ENCODE data around the gene NUP133. TPM values are rescaled to one million over a fixed set of nuclear protein-coding genes. Genes with fewer than 3 reads are reported as not detected.

NUP133 gene
- total RNA-seq, 1 experiment from 2014 or later, result 67.8 TPM

DNA sequence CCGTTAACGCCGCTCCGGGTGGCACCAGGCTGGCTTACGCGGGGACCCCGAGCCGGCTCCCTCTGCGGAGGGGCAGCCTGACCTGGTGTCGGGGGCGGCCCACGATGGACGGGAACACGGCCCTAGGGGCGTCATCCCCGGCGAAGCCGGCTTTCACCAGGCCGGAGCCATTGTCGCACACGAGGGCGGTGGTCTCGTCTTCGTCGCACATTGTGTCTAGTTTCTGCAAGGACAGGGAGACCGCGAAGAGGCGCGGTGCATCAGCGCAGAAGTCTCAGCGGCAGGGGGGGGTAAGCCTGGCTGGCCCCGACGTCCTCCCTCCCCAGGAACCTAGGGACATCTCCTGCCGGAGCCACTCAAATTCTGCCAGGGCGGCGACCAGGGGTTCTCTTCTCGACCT, 75.2 kb downstream of the NUP133 start (continued):
- no peak for TF ChIP-seq AR (CRISPR knock-in tag; IDR thresholded peaks at IDR 0.05)
- no peak for TF ChIP-seq AFF4 (CRISPR knock-in tag; IDR thresholded peaks at IDR 0.05; ENCODE audit: borderline replicate concordance)

DNA sequence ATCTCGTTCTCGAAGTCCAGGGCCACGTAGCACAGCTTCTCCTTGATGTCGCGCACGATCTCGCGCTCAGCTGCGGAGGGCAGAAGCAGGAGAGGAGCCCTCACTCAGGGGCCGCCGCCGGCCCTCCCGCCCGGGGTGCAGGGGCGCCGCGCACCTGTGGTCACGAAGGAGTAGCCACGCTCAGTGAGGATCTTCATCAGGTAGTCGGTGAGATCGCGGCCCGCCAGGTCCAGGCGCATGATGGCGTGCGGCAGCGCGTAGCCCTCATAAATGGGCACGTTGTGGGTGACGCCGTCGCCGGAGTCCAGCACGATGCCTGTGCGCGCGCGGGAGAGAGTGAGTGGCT, 76.1 kb downstream of the NUP133 start:
- no peak for TF ChIP-seq ATF2 (CRISPR knock-in tag; IDR thresholded peaks at IDR 0.05; ENCODE audit: borderline replicate concordance, low read depth)
- TF ChIP-seq, protein P1, sequence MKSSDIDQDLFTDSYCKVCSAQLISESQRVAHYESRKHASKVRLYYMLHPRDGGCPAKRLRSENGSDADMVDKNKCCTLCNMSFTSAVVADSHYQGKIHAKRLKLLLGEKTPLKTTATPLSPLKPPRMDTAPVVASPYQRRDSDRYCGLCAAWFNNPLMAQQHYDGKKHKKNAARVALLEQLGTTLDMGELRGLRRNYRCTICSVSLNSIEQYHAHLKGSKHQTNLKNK (CRISPR knock-in tag; IDR thresholded peaks at IDR 0.05), result no peak
- no peak for TF ChIP-seq ELF4 (CRISPR knock-in tag; IDR thresholded peaks at IDR 0.05; ENCODE audit: low read depth)
- 0 out of 2 replicates have a peak, but pooled peaks have one; percentile 26 for TF ChIP-seq MYBL2 (CRISPR knock-in tag; IDR thresholded peaks at IDR 0.05)
- TF ChIP-seq IRF2 (CRISPR knock-in tag; IDR thresholded peaks at IDR 0.05; ENCODE audit: borderline replicate concordance, low read depth), result no peak
- TF ChIP-seq CREB1 (CRISPR knock-in tag; IDR thresholded peaks at IDR 0.05), result 0 out of 2 replicates have a peak, but pooled peaks have one; percentile 35
- H3K9me3 Mint-ChIP-seq, result no peaks in the 10 kb centered on the region
- peaks cover 81% of the 10 kb centered on the region for H3K27me3 Mint-ChIP-seq (ENCODE audit: low read depth)
- no peak for DNase-seq (ENCODE audit: low spot score)
- no peak for ATAC-seq
- ChIA-PET POLR2A (interaction anchor here (2.3 kb wide), 1 partner anchor 24 kb away, joined by 6 read pairs; no protein-coding TSS in a partner anchor), CTCF (interaction anchor here (0.9 to 1.2 kb wide), 2 partner anchors 83 to 173 kb away, joined by 3 read pairs; no protein-coding TSS in a partner anchor)
- H3K4me1 Mint-ChIP-seq, result peaks cover 20% of the 10 kb centered on the region
- no peak overlapping the region for H3K27ac Mint-ChIP-seq
- peak overlapping the region; percentile 68 for H3K4me3 Mint-ChIP-seq
- H3K36me3 Mint-ChIP-seq, result no peaks in the 10 kb centered on the region

- H3K4me3 Mint-ChIP-seq, result peak overlapping the region; percentile 68
- H3K4me1 Mint-ChIP-seq, result peaks cover 20% of the 10 kb centered on the region
- no peak for DNase-seq (ENCODE audit: low spot score)
- ChIA-PET CTCF (interaction anchor here (0.6 to 2.4 kb wide), 7 partner anchors 10 to 272 kb away, joined by 3 to 10 read pairs (median 4); partner anchors contain the start of gene RAB4A), POLR2A (interaction anchor here (2.3 kb wide), 1 partner anchor 23 kb away, joined by 6 read pairs; no protein-coding TSS in a partner anchor)
- peaks cover 80% of the 10 kb centered on the region for H3K27me3 Mint-ChIP-seq (ENCODE audit: low read depth)
- no peaks in the 10 kb centered on the region for H3K9me3 Mint-ChIP-seq
- H3K36me3 Mint-ChIP-seq, result no peaks in the 10 kb centered on the region
- no peak for ATAC-seq
- TF ChIP-seq KAT7 (CRISPR knock-in tag; IDR thresholded peaks at IDR 0.05; ENCODE audit: borderline replicate concordance) (no peak), ETV6 (CRISPR knock-in tag; IDR thresholded peaks at IDR 0.05) (no peak), ZBTB21 (CRISPR knock-in tag; IDR thresholded peaks at IDR 0.05; ENCODE audit: borderline replicate concordance) (no peak), OVOL2 (CRISPR knock-in tag; IDR thresholded peaks at IDR 0.05; ENCODE audit: borderline replicate concordance) (no peak), ATF2 (CRISPR knock-in tag; IDR thresholded peaks at IDR 0.05; ENCODE audit: borderline replicate concordance, low read depth) (no peak), HMGA2 (CRISPR knock-in tag; IDR thresholded peaks at IDR 0.05) (no peak), EMX1 (CRISPR knock-in tag; IDR thresholded peaks at IDR 0.05) (no peak), IRF2 (CRISPR knock-in tag; IDR thresholded peaks at IDR 0.05; ENCODE audit: borderline replicate concordance, low read depth) (no peak), USF1 (CRISPR knock-in tag; IDR thresholded peaks at IDR 0.05) (no peak)
- no peak overlapping the region for H3K27ac Mint-ChIP-seq
These were observed 76.6 kb downstream of the NUP133 start for GRCh38 chr1:229431284-229432115.
